ENCODE data around the gene STAT5B. TPM values are rescaled to one million over a fixed set of nuclear protein-coding genes. Genes with fewer than 3 reads are reported as not detected.
A peak's percentile ranks its signal among the peaks of the same experiment; 100 is the strongest.

Gene STAT5B
- total and polyA plus RNA-seq, 2 of the 13 experiments (the other 11 are each of a cell fraction or from before 2014, with no cell fraction given) = 21.0 to 42.8 TPM

GRCh38 chr17:42304187-42305030 lies 28.2 kb upstream of the STAT5B start (continued):
- TF ChIP-seq ZNF230 (CRISPR knock-in tag; IDR thresholded peaks at IDR 0.05) = no peak
- no peak for TF ChIP-seq FLYWCH1 (CRISPR knock-in tag; IDR thresholded peaks at IDR 0.05)
- no peak for TF ChIP-seq TCF7L2 (IDR thresholded peaks at IDR 0.05; ENCODE audit: low read depth, low read length)
- TF ChIP-seq KDM4B (CRISPR knock-in tag; IDR thresholded peaks at IDR 0.05) = no peak
- TF ChIP-seq KDM1A (CRISPR knock-in tag; IDR thresholded peaks at IDR 0.05) = no peak
- no peak for TF ChIP-seq ATF1 (CRISPR knock-in tag; IDR thresholded peaks at IDR 0.05)
- TF ChIP-seq ZNF549 (CRISPR knock-in tag; IDR thresholded peaks at IDR 0.05) = no peak
- no peak for TF ChIP-seq LCORL (IDR thresholded peaks at IDR 0.05)
- peak; percentile 64 for TF ChIP-seq LCORL (CRISPR knock-in tag; IDR thresholded peaks at IDR 0.05)
- TF ChIP-seq TFAP4 (IDR thresholded peaks at IDR 0.05; ENCODE audit: borderline replicate concordance, low read depth) = no peak
- no peak for TF ChIP-seq ZNF253 (CRISPR knock-in tag; IDR thresholded peaks at IDR 0.05; ENCODE audit: borderline replicate concordance)
- TF ChIP-seq AHDC1 (CRISPR knock-in tag; IDR thresholded peaks at IDR 0.05; ENCODE audit: borderline replicate concordance) = no peak
- no peak for TF ChIP-seq ZNF10 (CRISPR knock-in tag; IDR thresholded peaks at IDR 0.05; ENCODE audit: borderline replicate concordance, low read depth)
- no peak for TF ChIP-seq RBM22 (optimal IDR thresholded peaks at IDR 0.05; ENCODE audit: low read length)
- TF ChIP-seq ETS1 (CRISPR knock-in tag; IDR thresholded peaks at IDR 0.05) = no peak
- no peak for TF ChIP-seq TBX3 (IDR thresholded peaks at IDR 0.05; ENCODE audit: borderline replicate concordance)
- no peak for TF ChIP-seq ZFP62 (CRISPR knock-in tag; IDR thresholded peaks at IDR 0.05)
- TF ChIP-seq BCLAF1 (IDR thresholded peaks at IDR 0.05) = no peak
- no peak for TF ChIP-seq ATF4 (CRISPR knock-in tag; IDR thresholded peaks at IDR 0.05)
